GM18868 (cell line): ENCODE measurements around the gene MMP14.
A peak's percentile ranks its signal among the peaks of the same experiment; 100 is the strongest.
"Not testable (repeated sequence)": the region's sequence is repeated elsewhere in the genome, so short reads cannot be mapped to it uniquely, and the experiment has no call there.

Source experiments
- ATAC-seq: cut with Tn5 transposase; IDR thresholded peaks from one replicate; pipeline ENCODE4 v1.9.1; 2021; ENCODE audit warnings: mild to moderate bottlenecking, moderate library complexity; ENCODE audit not compliant: unreplicated experiment

Gene MMP14

DNA sequence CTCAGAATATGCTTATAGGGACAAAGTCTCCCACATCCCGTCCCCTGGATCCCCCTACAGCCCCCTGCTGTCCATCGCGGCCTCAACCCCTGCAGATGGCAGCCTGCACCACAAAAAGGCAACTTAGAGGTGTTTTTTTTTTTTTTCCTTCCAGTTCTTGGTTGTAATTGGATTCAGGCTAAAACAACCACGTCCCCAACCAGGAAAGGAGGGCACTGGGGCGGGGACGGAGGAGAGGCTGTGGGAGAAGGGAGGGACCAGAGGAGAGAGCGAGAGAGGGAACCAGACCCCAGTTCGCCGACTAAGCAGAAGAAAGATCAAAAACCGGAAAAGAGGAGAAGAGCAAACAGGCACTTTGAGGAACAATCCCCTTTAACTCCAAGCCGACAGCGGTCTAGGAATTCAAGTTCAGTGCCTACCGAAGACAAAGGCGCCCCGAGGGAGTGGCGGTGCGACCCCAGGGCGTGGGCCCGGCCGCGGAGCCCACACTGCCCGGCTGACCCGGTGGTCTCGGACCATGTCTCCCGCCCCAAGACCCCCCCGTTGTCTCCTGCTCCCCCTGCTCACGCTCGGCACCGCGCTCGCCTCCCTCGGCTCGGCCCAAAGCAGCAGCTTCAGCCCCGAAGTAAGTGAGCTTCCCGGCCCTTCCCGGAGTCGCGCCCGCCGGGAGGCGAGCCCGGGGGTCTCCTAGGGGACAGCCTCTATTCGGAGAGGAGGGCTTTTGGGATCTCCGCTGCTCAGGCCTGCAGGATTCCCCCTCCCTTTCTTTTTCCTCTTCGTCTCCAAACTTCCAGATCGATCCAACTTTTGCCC, at the start of gene MMP14:
Gene MMP14, plus strand, starts transcription at position 285 of the 813 bp plus-strand sequence. Its CDS starts 233 bp downstream, at position 518.
- ATAC-seq, result no peak

DNA sequence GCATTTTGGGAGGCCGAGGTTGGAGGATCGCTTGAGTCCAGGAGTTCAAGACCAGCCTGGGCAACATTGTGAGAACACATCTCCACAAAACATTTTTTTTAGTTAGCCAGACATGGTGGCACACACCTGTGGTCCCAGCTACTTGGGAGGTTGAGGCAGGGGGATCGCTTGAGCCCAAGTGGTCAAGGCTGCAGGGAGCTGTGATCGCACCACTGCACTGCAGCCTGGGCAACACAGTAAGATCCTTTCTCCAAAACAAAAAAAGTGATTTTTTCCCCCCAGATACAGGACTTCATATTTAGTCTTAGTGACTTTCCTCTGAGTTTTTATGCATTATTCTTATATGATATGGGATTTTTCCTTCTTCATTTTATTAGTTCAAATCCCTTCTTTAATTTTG, 49.7 kb upstream of the MMP14 start:
- ATAC-seq, result no peak

DNA sequence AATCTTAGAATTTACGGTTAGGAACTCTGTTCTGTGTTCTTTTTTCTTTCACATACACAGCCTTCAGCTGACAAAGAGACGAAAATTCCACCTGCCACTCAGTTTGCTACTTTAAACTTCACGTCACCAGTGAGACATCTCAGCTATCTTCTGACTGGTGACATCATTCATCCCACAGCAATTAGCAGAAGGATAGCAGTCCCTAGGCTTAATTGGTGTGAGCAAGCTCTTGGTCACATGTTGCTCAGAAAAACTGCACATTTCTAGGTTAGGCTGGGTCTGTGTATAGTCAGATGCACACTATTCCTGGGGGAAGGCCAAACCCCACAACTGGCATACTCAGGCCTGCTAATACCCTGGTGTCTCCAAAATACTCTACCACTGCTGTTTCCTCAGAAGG, 45.1 kb upstream of the MMP14 start:
- ATAC-seq, result no peak

DNA sequence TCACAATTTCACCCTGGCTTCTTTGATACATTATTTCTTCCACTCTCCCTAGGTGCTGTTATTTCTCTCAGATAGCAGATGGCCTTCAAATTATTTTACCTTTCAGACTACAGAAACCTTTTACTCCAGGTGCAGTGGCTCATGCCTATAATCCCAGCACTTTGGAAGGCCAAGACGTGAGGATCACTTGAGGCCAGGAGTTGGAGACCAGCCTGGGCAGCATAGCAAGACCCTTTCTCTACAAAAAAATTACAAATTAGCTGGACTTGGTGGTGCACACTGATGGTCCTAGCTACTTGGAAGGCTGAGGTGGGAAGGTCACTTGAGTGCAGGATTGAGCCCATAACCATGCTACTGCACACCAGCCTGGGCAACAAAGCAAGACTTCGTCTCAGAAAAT, 44.2 kb upstream of the MMP14 start:
- no peak for ATAC-seq

DNA sequence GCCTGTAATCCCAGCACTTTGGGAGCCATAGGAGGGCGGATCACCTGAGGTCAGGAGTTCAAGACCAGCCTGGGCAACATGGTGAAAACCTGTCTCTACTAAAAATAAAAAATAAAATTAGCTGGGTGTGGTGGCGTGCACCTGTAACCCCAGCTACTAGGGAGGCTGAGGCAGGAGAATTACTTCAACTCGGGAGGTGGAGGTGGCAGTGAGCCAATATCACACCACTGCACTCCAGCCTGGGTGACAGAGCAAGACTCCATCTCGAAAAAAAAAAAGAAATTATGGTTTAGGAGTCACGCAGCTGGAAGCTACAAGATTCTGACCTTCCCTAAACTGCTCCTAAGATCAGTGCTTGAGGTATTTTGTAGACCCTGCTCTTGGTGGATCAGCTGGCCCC, 42.8 kb upstream of the MMP14 start:
- ATAC-seq, result not testable (repeated sequence)

DNA sequence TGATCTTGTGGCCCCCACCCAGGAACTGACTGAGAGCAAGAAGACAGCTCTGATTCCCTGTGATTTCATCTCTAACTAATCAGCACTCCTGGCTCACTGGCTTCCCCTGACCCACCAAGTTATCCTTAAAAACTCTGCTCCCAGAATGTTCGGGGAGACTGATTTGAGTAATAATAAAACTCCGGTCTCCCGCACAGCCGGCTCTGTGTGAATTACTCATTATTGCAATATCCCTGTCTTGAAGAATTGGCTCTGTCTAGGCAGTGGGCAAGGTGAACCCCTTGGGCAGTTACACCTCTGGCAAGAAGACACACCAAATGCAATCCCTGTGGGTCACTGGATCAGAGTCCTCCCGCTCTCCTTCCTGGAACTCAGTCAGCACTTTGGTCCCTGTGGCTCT, 42.4 kb upstream of the MMP14 start:
- no peak for ATAC-seq

DNA sequence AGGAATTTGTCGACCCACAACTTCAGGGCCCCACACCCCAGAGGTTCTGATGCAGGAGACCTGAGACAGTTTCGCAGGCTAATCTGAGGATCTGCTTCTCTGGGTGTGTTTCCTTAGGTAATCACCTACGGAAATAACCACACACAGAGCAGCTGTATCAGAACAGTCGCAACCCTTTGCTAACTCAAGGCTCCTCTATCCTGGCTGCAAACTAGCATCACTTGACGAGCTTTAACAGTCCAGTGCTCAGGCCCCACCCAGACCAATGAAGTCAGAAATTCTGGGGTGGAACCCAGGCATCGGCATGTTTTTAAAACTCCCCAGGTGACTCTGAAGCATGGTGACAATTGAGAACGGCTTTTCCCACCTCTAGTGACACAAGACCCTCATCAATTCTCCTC, 41.8 kb upstream of the MMP14 start:
- peak; percentile 77 for ATAC-seq

DNA sequence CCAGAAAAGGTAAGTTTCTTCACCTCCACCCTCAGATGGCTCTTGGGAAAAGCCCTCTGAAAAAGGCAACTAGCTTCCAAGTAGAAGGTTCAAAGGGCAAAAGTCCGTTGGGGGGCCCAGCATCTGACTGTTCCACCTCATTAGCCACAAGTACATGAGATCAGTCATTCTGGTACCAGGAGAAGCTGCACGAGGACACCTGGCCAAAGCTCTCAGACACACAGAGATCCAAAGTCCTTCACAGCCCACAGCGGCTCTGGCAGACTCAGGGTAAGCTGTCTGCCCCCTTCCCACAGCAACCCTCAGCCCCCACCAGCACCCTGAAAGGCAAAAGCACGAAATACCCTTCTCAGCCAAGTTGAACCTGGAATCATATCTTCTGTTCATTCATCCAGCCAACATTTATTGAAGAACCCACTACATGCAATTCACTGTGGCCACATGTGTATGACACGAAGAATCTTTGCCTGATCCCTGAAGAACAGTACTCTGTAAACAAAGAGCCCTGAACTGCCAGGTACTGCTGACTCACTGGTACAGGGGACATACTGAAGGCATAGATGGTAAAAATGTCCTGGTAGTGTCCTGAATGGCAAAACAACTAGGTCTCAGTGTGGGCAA, 40.2 kb upstream of the MMP14 start:
- no peak for ATAC-seq

DNA sequence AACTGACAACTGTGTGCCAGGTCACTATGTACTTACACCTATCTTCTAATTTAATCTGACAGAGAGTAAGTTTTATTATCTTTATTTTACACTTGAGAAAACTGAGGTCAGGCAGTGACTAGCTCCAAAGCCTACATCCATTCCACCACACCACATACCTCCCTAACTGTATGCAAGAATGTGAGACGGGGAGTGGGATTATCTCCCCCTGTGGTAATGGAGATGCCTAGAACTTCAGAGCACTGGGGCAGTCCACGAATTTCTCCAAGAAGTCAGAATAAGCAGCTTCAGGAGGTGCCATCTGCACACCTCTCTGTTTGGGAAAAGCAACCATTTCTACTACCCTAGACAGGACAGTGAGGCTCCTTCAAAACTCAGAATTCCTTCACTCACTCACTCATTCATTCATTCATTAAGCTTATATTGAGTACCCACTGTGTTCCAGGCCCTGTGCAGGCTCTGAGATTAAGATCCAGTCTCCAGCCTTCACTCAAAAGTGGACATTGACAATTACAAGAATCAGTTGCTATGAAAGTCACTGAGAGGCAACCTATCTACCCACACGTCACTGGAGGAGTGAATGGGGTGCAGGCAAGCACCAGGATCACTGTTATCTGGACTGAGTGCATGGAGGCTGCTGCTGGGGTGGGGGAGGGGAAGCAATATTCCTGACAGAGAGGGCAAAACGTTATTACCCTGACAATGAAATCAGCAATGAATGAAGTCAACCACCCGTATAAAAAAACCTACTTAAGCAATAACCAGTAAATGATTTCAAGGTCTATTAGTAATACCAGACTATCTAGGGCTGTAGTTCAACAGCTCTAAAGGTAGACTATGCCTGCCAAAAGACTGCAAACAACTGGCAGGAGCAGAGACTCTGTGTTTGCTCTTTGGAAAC, 39.1 kb upstream of the MMP14 start:
- ATAC-seq, result no peak

DNA sequence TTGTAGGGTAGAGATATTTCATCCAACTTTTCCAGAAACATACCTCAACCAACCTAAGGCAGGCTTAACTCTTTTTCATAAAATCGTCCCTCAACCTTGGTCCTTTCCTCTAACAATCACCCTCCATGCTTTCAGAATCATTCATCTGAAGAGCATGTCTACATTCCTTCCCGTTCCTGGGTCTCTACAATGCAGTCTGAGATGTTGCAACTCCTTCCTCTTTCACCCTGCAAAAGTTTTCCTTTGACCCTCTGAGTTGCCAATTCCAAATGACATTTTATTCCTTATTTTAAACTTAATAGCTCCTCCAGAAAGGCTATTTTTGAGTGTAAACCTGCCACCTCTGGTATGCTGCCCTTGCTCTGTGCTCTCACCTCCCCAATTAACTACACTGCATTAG, 37.9 kb upstream of the MMP14 start:
- no peak for ATAC-seq

DNA sequence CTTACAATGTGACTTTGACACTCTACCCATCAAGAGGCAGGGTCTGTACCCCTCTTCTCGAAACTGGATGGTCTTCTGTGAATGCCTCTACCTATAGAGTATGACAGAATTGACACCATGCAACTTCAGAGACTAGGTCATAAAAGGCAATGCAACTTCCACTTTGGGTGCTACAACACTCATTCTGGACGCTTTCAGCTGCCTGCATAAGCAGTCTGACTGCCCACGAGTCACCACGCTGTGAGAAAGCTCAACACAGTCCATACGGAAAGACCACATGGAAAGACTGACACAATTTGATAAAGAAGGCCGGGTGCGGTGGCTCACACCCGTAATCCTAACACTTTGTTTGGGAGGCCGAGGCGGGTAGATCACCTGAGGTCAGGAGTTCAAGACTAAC, 36.0 kb upstream of the MMP14 start:
- no peak for ATAC-seq

DNA sequence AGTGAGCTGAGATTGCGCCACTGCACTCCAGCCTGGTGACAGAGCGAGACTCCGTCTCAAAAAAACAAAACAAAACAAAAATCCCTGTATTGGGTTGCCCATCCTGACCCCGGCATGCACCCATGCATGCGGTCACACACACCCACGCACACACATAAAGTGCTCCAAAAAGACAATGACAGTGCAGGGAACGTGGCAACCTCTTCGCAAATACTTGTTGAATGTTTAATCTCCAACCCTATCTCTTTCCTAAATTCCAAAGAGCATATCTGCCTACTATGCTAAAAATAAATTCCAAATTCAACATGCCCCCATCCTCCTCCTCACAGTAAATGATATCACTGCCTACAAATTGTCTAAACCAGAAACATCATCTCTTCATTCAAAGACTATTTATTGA, 34.7 kb upstream of the MMP14 start:
- ATAC-seq, result no peak

DNA sequence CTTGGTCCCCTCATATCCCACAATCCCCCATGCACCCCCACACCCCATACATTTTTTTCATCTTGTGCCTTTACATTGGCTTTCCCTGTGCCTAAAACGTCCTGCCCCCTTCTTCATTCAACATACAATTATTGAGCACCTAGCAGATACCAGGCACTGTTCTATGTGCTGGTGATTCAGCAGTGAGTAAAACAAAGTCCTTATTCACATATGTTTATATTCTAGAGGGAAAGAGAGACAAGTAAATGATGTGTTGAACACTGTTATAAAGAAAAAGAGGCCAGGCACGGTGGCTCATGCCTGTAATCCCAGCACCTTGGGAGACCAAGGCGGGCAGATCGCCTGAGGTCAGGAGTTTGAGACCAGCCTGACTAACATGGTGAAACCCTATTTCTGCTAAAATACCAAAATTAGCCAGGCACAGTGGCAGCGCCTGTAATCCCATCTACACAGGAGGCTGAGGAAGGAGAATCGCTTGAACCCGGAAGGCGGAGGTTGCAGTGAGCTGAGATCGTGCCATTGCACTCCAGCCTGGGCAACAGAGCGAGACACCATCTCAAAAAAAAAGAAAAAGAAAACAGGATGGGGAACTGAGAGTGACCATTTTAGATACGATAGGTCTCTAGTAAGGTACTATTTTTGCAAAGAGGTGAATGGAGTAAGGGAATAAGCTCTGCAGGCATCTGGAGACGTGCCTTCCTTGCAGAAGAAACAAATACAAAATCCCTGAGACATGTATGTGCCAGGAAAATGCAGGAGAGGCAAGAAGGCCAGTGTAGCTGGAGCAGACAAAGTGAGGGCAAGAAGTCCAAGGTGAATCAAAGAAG, 33.3 kb upstream of the MMP14 start:
- ATAC-seq, result peak; percentile 60

DNA sequence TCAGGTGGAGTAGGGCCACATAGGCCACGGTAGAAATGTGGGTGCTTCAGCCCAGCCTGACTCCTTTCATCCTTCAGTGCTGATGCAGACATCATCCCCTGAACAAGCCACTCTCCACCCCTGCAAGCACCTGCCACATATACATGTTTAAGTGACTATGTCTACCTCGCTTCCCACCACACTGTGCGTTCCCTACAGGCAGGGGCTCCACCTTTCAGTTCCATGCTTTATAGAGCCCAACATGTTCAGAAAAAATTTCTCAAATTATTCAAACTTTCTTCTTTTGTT, 32.8 kb upstream of the MMP14 start:
- peak; percentile 68 for ATAC-seq

DNA sequence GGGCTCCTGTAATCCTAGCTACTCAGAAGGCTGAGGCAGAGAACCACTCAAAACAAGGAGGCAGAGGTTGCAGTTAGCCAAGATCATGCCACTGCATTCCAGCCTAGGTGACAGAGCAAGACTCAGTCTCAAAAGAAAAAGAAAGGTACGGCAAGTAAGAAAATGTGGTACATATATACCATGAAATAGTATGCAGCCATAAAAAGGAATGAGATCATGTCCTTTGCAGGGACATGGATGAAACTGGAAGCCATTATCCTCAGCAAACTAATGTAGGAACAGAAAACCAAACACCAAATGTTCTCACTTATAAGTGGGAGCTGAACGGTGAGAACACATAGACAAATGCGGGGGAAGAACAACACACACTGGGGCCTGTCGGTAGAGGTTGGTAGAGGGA, 31.1 kb upstream of the MMP14 start:
- ATAC-seq, result not testable (repeated sequence)

DNA sequence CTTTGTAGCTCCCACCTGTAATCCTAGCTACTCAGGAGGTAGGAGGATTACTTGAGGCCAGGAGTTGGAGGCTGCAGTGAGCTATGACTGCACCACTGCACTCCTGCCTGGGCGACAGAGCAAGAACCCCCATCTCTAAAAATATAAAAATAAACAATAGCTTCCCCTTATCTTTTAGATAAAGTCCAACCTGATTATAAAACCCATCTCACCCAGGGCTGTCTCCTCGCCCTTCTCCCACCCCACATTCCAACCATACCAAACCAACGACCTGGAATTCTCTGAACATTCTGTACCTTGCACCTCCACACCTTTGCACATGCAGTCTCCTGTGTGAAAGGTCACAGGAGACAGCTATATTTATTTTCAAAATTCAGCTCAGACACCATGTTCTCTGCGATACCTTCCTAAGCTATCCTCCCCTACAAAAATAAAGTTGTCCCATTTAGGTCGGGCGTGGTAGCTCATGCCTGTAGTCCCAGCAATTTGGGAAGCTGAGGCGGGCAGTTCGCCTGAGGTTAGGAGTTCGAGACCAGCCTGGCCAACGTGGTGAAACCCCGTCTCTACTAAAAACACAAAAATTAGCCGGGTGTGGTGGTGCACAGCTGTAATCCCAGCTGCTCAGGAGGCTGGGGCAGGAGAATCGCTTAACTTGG, 28.8 kb upstream of the MMP14 start:
- ATAC-seq, result no peak

DNA sequence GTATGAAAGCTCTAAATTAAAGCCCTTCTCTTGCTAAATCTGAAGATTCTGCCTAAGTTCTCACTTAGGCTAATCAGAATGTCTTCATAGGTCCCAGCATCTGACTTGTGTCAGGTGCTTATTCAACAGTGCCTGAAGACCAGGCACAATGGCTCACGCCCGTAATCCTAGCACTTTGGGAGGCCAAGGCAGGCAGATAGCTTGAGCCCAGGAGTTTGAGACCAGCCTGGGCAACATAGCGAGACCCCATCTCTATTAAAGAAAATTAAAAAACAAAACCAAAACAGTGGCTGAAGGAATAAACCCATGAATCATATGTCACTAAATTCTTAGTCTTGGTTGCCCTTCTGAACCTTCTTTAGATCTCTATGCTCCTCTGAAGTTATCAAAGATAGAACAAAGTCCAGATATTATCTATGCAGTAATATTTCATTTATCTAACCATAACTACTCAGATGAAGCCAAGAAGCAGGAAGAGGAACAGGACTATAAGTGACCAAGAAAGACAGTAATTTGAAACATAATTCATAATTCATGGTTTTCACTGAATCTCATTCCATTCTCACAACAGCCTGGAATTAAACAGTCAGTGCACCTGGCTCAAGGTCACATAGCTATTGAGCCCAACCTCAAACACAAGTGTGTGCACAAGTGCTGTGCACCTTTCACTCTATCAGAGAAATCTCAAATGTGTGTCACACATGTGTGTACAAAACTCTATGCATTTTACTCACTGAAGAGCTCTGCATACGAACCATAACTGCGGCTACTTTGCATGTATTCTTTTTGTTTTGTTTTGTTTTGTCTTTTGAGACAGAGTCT, 27.8 kb upstream of the MMP14 start:
- no peak for ATAC-seq

DNA sequence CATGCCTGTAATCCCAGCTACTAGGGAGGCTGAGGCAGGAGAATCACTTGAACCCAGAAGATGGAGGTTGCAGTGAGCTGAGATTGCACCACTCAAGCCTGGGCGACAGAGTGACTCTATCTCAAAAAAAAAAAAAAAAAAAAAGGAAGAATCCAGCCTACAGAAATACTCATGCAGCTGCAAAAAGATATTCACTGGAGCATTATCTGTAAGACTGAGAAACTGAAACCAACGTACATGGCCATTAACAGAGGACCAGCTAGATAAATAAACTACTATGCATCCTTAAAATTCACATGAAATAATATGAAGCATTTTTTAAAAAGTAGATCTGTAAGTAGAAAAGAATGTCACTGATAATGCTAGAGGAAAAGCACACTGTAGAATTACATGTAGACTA, 24.7 kb upstream of the MMP14 start:
- no peak for ATAC-seq

DNA sequence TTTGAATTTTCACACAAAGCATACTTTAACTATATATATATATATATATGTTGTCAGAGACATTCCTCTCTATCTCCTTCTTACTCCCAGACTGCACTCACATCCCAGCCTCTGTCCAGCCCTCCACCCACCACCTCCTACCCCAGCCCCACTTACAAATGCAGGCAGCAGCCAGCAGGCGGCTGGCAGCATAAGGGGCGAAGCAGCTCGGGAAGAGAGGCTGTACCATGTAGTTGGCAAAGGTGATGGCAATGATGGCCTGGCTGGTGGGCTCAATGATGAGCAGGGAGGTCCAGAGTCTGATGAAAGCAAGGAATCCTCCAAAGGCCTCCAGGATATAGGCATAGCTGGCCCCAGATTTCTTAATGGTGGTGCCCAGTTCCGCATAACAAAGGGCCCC, 23.6 kb upstream of the MMP14 start:
- no peak for ATAC-seq

DNA sequence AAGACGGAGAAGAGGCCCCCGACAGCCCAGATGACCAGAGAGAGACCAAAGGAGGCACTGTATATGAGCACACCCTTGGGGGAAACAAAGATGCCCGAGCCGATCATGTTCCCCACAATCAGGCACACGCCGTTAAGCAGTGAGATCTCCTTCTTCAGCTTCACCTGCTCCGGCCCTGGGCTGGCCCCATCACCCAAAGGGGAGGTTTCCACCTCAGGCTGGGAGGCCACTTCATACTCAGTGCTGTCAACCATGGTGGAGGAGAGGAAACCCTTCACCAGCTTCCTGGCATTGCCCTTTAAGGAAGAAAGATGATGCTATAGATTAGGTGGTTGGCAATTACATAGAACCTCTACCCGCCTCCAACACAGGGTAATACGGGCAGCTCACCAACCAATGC, 23.2 kb upstream of the MMP14 start:
- no peak for ATAC-seq
